NOMO-1 (cell line): ENCODE data around the gene MGST3.
"Not testable (repeated sequence)": the region's sequence is repeated elsewhere in the genome, so short reads cannot be mapped to it uniquely, and the experiment has no call there.

ENCODE experiments used
- DNase-seq, 2 experiments: peaks; one replicate each; lab custom pipeline; 2025; ENCODE audit not compliant: unreplicated experiment in 2 of 2; lab: John Stamatoyannopoulos, UW

Gene MGST3

DNA sequence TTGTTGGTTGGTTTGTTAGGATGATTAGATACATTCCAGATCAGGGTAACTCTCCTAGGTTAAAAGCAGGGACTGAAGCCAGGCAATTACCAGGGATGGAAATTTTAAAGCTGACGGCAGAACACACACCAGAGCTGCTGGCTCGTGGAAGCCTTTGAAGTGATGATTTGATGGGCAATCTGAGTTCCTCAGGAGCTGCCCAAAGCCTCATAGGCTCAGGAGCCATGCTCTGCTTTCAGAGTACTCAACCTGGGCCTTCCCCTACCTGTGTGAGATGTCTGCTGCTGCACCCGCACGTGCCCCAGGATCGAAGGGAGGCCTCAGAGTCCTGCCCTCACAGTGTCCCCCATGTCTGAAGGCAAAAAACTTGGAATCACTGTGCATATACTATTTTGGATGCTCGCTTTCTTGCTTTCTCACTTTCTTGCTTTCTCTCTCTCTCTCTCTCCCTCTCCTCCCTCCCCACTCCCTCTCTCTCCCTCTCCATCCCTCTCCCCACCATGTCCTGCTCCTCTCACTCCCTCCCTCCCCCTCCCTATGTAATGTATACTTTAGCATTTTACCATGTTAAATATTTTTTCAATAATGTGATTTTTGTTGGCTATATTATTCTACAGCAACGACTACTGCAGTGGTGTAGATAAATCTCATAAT is 18.0 kb downstream of the MGST3 start:
- DNase-seq, result no peak

DNA sequence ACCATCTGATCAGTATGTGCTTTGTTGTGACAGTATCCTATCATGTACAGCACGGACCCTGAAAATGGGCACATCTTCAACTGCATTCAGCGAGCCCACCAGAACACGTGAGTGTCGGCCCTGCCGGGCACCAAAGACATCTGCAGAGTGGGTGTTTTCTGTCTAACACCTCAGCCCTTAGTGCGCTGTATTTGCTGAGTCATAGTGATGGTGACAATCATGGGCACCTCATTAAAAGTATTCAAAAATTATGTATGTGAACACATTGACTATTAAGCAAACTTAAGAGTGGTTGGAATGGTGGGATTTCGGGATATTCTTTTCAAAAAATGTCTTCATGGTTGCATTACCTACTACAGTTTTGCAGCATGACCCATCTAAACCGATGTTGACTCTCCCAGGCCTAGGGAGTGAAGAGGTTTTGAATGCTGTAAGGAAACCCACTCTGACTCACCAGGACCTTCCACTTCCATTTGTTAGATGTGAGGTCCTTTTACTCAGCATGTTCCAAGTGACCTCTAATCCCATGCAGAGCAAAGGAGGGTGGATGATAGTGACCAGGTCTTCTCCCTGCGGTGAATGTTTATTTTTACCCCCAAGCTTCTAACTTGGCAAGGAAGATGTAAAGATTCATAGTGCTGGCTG is 20.1 kb downstream of the MGST3 start:
- DNase-seq, result no peak

GRCh38 chr1:165658766-165659580 is 27.9 kb downstream of the MGST3 start:
- not testable (repeated sequence) for DNase-seq

- DNase-seq, result no peak
Observed at GRCh38 chr1:165659581-165659895, 28.5 kb downstream of the MGST3 start.

- DNase-seq, result no peak
Observed at GRCh38 chr1:165661703-165662102, 30.7 kb downstream of the MGST3 start.

DNA sequence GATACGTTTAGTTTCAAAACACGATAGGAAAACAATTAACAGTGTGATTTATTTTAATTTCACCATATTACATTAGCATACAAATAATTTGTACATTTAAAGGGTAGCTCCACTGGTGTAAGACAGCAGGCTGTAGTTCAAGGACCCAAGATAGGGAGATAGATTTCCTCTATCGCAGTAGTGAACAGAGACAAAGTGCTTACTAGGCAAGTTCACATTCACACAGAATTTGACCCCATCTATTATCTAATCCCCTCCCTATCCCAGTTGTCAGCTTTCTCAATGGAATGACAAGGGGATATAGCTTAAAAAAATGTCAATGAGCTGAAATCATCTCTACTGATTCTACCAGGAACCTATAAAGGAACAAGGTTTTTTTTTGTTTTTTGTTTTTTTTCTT is 31.2 kb downstream of the MGST3 start:
- DNase-seq, result no peak

GRCh38 chr1:165666152-165666825 is 35.3 kb downstream of the MGST3 start:
- peak; percentile 26 to 65 for DNase-seq

DNA sequence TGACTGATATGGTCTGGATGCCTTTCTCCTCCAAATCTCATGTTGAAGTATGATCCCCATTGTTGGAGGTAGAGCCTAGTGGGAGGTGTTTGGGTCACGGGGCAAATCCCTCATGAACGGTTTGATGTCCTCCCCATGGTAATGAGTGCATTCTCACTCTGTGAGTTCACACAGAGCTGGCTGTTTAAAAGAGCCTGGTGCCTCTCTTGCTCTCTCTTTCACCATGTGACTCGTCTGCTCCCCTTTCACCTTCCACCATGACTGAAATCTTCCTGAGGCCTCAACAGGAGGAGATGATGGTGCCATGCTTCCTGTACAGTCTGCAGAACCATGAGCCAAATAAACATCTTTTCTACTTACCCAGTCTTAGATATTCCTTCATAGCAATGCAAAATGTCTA is 37.1 kb downstream of the MGST3 start:
- DNase-seq, result no peak

DNA sequence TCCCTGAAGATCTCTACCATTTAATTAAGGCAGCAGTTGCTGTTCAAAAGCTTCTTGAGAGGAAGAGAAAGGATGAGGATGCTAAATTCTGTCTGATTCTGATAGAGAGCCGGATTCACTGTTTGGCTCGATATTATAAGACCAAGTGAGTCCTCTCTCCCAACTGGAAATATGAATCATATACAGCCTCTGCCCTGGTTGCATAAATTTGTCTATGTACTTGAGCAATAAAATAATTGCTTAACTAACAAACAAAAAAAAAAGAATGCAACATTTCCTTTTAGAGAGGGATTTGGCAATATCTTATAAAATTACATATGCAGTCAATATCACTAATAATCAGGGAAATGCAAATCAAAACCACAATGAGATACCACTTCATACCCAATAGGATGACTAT is 40.5 kb downstream of the MGST3 start:
- peak in 1 of 2 experiments; percentile 10 for DNase-seq

DNA sequence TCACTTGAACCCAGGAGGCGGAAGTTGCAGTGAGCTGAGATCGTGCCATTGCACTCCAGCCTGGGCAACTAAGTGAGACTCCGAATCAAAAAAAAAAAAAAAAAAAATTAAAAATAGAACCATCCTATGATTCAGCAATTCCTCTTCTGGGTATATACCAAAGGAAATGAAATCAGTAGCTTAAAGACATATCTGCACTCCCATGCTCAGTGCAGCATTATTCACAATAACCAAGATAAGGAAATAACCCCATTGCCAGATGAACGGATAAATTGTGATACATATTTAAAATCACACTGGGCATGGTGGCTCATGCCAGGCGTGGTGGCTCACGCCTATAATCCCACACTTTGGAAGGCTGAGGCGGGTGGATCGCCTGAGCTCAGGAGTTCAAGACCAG is 43.6 kb downstream of the MGST3 start:
- no peak for DNase-seq

DNA sequence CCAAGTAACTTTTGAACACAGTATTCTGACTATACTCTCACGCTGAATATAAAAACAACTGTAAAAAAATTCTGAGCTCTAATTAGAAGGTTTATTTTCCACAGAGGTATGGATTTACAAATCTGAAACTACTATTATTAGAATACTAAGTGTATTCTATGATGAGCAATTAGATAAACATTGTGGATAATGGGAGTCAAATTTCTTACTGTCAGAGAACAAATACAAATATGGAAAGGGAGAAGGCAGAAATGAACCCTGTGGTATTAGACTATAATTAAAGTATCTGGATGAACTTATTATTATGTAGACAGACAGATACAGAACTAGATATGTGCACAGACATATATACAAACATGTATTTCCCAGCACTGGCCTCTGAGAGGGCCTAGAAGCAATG is 44.8 kb downstream of the MGST3 start:
- no peak for DNase-seq

DNA sequence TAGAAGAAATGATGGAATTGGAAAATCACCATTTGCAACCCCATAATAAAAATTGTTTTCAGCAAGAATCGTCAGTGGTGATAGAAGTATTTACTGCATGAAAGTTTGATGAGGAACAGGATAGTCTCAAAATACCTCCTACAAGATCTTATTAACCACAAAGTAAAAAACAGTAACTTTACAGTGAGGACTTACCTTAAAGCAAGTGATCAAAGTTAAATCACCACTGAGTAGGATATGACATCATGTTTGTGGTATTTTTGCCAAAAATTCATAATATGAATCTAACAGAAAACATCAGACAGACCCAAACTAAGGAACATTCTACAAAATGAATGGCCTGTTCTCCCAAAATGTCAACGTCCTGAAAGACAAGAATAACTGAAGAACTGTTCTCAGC is 47.5 kb downstream of the MGST3 start:
- no peak for DNase-seq

DNA sequence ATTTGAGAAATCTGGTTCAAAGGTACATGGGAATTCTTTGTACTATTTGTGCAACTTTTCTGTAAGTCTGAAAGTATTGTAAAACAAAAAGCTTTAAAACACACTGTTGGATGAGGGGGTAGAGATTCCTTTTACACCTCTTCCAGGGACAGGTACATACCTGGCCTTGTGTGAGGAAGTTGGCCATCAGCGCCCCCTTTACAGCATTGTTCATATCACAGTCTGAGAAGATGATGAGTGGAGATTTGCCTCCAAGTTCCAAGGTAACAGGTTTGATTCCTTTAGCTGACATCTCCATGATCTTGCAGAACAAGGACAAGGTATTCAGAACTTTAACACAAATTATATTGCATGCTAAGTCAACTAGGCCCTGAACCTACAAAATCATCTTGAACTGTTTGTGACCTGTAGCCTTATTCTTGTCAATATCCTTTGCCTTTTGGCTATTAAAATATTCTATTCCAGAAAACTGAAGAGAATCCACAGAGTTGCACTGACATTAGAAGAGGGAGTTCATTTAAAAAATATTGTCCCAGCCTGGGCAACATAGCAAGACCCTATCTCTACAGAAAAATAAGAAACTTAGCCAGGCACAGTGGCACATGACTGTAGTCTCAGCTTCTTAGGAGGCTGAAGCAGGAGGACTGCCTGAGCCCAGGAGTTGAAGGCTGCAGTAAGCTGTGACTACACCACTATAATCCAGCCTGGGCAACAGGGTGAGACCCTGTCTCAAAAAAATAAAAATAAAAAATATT is 48.4 kb downstream of the MGST3 start:
- DNase-seq, result no peak

DNA sequence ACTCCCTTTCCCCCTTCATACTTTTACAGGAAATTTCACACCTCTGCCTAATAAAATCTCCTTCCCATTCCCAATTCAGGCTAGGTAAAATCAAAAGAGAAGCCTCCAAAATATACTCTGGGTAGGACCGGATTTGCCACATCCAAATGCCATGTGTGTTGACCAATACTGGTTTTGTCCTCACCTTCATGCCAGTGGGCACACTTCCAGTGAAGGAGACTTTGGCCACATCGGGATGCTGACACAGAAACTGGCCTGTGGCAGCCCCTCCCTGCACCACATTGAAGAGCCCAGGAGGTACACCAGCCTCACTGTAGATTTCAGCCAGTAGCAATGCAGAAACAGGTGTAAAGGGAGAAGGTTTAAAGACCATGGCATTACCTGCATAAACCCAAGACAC is 49.3 kb downstream of the MGST3 start:
- no peak for DNase-seq

- DNase-seq, result not testable (repeated sequence)
Observed at GRCh38 chr1:165680773-165681172, 49.7 kb downstream of the MGST3 start.

DNA sequence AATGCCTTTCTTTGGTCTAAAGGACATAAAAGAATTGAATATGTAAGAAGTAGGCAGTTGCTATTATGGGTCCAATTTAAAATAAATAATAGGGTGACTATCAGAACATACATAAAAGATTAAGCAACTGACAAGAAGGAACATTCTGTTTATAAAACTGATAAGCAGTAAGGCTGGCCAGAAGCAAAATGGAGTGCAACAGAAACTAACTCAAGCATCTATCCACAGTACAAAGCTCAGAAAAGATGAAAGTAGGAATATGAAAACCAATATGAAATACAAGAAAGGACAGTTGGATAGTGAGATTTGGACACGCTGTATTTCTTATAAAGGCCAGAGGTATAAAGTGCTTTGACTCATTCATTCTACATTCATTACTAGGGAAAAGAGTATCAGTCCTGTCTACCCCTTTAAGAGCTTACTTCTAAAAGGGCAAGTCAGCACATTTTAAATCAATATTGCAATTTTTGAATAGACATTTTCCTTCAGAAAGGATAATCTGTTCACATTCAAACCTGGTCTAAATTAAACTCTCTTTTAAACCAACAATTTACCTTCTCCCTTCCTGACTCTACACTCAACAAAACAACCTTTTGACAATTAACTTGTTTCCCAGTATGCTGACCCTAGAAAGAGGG is 52.9 kb downstream of the MGST3 start:
- no peak for DNase-seq

DNA sequence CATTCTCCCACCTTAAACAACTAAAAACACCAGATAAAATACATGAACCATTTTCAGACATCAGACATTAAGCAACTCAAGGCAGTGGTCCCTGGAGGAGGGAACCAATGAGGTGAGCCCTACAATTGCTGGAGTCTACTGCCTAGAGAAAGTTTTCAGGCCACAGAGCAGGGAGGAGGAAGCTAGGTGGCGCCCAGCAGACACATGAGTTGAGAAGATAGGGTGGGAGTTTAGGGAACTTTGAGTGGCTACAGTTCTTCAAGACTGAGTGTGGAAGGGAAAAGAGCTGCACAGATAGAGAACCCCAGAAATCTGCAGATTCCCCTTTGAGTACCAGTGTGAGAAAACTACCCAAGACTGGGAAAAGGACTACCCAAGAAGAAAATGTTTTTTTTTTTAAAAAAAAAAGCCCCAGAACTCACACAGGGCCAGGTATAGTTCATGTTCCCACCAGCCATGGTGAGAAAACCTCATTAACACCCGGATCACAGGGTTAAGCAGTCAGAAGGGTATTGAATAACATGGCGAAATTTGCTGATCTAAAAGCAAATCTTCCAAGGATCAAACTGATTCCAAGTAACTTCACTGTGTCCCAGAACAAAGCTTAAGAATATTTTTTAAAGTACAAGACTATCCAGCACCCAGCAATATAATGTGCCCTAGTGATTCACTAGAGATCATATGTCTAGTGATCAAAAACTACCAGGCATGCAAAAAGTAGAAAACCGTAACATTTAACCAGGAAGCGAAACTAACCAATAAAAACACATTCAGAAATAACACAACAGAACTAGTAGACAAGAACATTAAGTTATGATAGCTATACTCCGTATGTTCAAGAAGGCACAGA is 55.3 kb downstream of the MGST3 start:
- no peak for DNase-seq

- no peak for DNase-seq
Observed at GRCh38 chr1:165686971-165687433, 56.0 kb downstream of the MGST3 start.

DNA sequence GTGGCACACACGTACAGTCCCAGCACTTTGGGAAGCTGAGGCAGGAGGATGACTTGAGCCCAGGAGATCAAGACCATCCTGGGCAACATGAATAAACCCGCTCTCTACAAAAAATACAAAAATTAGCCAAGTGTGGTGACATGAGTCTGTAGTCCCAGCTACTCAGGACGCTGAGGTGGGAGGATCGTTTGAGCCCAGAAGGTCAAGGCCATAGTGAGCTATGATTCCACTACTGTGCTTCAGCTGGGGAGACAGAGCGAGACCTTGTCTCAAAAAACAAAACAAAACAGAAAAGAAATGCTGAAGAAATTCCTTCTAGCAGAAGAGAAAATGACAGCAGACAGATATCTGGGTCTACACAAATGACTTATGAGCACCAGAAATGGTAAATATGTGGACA is 57.0 kb downstream of the MGST3 start:
- DNase-seq, result no peak
